ENCODE measurements around the gene RERG.

RERG gene

GRCh38 chr12:15194456-15195368, 26.5 kb downstream of the RERG start:
- H3K4me3 ChIP-seq (ENCODE audit: low read depth, low read length): no peak overlapping the region
- DNase-seq (ENCODE audit: low read depth): no peak
- TF ChIP-seq CTCF (IDR thresholded peaks at IDR 0.05; ENCODE audit: control insufficient read depth, extremely low read depth, insufficient read depth): no peak

- TF ChIP-seq CTCF (IDR thresholded peaks at IDR 0.05; ENCODE audit: control insufficient read depth, extremely low read depth, insufficient read depth): no peak
- no peak for DNase-seq (ENCODE audit: low read depth)
- H3K4me3 ChIP-seq (ENCODE audit: low read depth, low read length): no peak overlapping the region
These were observed 27.3 kb downstream of the RERG start for GRCh38 chr12:15193946-15194345.

GRCh38 chr12:15192720-15193119, 28.5 kb downstream of the RERG start:
- no peak for TF ChIP-seq CTCF (IDR thresholded peaks at IDR 0.05; ENCODE audit: control insufficient read depth, extremely low read depth, insufficient read depth)
- H3K4me3 ChIP-seq (ENCODE audit: low read depth, low read length): no peak overlapping the region
- DNase-seq (ENCODE audit: low read depth): no peak

GRCh38 chr12:15188127-15188526, 33.1 kb downstream of the RERG start:
- no peak for DNase-seq (ENCODE audit: low read depth)

GRCh38 chr12:15186597-15186996, 34.6 kb downstream of the RERG start:
- no peak for DNase-seq (ENCODE audit: low read depth)
- no peak for TF ChIP-seq CTCF (IDR thresholded peaks at IDR 0.05; ENCODE audit: control insufficient read depth, extremely low read depth, insufficient read depth)
- H3K4me3 ChIP-seq (ENCODE audit: low read depth, low read length): no peak overlapping the region

More at GRCh38 chr12:15188127-15188526, 33.1 kb downstream of the RERG start:
- no peak for TF ChIP-seq CTCF (IDR thresholded peaks at IDR 0.05; ENCODE audit: control insufficient read depth, extremely low read depth, insufficient read depth)
- H3K4me3 ChIP-seq (ENCODE audit: low read depth, low read length): no peak overlapping the region

- DNase-seq (ENCODE audit: low read depth): no peak
- no peak overlapping the region for H3K4me3 ChIP-seq (ENCODE audit: low read depth, low read length)
- TF ChIP-seq CTCF (IDR thresholded peaks at IDR 0.05; ENCODE audit: control insufficient read depth, extremely low read depth, insufficient read depth): no peak
These were observed 36.7 kb downstream of the RERG start for GRCh38 chr12:15184484-15184883.
